ENCODE data around the gene POMT2. TPM values are rescaled to one million over a fixed set of nuclear protein-coding genes. Genes with fewer than 3 reads are reported as not detected.

Gene POMT2
- polyA plus RNA-seq, 1 of the 3 experiments (the other 2 are of a cell fraction) = 19.9 TPM

DNA sequence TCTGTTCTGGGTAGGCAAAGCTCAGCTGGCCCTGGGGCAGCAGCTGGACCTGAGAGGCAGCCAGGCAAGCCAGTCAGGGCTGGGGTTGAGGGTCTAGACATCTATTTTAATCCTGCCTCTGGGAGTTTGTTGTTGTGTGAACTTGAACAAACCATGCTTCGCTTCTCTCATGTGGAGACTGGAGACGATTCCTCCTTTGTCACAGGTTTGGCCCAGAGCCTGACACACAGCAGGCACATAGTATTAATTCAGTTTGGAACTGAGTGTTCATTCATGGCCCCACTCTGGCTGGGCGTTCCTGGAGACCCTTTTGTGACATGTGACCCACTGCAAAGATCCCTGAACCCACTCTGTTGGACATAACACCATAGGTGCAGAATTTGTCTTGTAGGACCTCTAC is 89.0 kb downstream of the POMT2 start:
- no peak overlapping the region for H2AFZ ChIP-seq (ENCODE audit: low read depth)
- H3K79me2 ChIP-seq (ENCODE audit: insufficient read depth) = no peaks in the 10 kb centered on the region
- ChIA-PET CTCF (interaction anchor here (0.7 kb wide), 1 partner anchor 164 kb away, joined by 3 read pairs; no protein-coding TSS in a partner anchor), POLR2A (no interaction called here)
- no peaks in the 10 kb centered on the region; a peak in 1 of 4 replicates for H3K4me1 ChIP-seq (ENCODE audit: control insufficient read depth in 1 of 2, insufficient read depth in 2 of 2, low read depth in 1 of 2, low read length in 1 of 2)
- no peaks in the 10 kb centered on the region for H3K36me3 ChIP-seq (replicated peaks in 1 of 2; ENCODE audit: control insufficient read depth in 1 of 2, insufficient read depth in 2 of 2, low read length in 1 of 2)
- no peak overlapping the region for H3K27ac ChIP-seq (ENCODE audit: low read depth in 2 of 2, low read length in 1 of 2)
- H3K4me2 ChIP-seq = no peak overlapping the region
- no peaks in the 10 kb centered on the region for H4K20me1 ChIP-seq (ENCODE audit: insufficient read depth)
- TF ChIP-seq RXRA (IDR thresholded peaks at IDR 0.05; ENCODE audit: borderline replicate concordance, low read depth) (no peak), RFX5 (IDR thresholded peaks at IDR 0.05; ENCODE audit: low read length) (no peak), CTCF (IDR thresholded peaks at IDR 0.05) (no peak), ZBTB33 (IDR thresholded peaks at IDR 0.05; ENCODE audit: borderline replicate concordance, low read depth) (no peak), NRF1 (IDR thresholded peaks at IDR 0.05; ENCODE audit: low read depth, low read length) (no peak), TAF1 (IDR thresholded peaks at IDR 0.05; ENCODE audit: borderline replicate concordance, low read depth, low read length) (no peak), SMC3 (IDR thresholded peaks at IDR 0.05; ENCODE audit: low read depth, low read length) (no peak), TEAD4 (IDR thresholded peaks at IDR 0.05; ENCODE audit: borderline replicate concordance, insufficient read depth) (no peak), POLR2AphosphoS5 (IDR thresholded peaks at IDR 0.05; ENCODE audit: low read depth, low read length) (no peak), FOXJ3 (CRISPR knock-in tag; IDR thresholded peaks at IDR 0.05) (no peak)
- TF ChIP-seq, protein P1, sequence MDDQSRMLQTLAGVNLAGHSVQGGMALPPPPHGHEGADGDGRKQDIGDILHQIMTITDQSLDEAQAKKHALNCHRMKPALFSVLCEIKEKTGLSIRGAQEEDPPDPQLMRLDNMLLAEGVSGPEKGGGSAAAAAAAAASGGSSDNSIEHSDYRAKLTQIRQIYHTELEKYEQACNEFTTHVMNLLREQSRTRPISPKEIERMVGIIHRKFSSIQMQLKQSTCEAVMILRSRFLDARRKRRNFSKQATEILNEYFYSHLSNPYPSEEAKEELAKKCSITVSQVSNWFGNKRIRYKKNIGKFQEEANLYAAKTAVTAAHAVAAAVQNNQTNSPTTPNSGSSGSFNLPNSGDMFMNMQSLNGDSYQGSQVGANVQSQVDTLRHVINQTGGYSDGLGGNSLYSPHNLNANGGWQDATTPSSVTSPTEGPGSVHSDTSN (IDR thresholded peaks at IDR 0.05) = no peak
- DNase-seq = no peak
- no peaks in the 10 kb centered on the region for H3K9me3 ChIP-seq
- H3K27me3 ChIP-seq (ENCODE audit: insufficient read depth) = no peaks in the 10 kb centered on the region
- no peaks in the 10 kb centered on the region for H3K9me2 ChIP-seq
- no peak overlapping the region for H3K9ac ChIP-seq
- H3F3A ChIP-seq (replicated peaks; ENCODE audit: insufficient read depth) = no peaks in the 10 kb centered on the region
- 32% methylated on average over 3 of the region's 3 CpGs for WGBS (ENCODE audit: low lambda C conversion rate)
- no peak overlapping the region for H3K4me3 ChIP-seq (ENCODE audit: low read depth in 2 of 2, low read length in 1 of 2)

GRCh38 chr14:77230914-77231313 is 89.8 kb downstream of the POMT2 start:
- H4K20me1 ChIP-seq (ENCODE audit: insufficient read depth) = no peaks in the 10 kb centered on the region
- H3K36me3 ChIP-seq (replicated peaks in 1 of 2; ENCODE audit: control insufficient read depth in 1 of 2, insufficient read depth in 2 of 2, low read length in 1 of 2) = no peaks in the 10 kb centered on the region
- no peak for DNase-seq
- no peaks in the 10 kb centered on the region for H3K79me2 ChIP-seq (ENCODE audit: insufficient read depth)
- no peaks in the 10 kb centered on the region; a peak in 1 of 4 replicates for H3K4me1 ChIP-seq (ENCODE audit: control insufficient read depth in 1 of 2, insufficient read depth in 2 of 2, low read depth in 1 of 2, low read length in 1 of 2)
- no peak overlapping the region for H3K9ac ChIP-seq
- POLR2A ChIA-PET = no interaction called here
- H3F3A ChIP-seq (replicated peaks; ENCODE audit: insufficient read depth) = no peaks in the 10 kb centered on the region
- H3K27me3 ChIP-seq (ENCODE audit: insufficient read depth) = peaks cover 3% of the 10 kb centered on the region; the same call in 1 of the 2 replicates
- no peaks in the 10 kb centered on the region for H3K9me2 ChIP-seq
- H3K27ac ChIP-seq (ENCODE audit: low read depth in 2 of 2, low read length in 1 of 2) = no peak overlapping the region
- TF ChIP-seq POLR2AphosphoS5 (IDR thresholded peaks at IDR 0.05; ENCODE audit: low read depth, low read length) (no peak), IRF3 (IDR thresholded peaks at IDR 0.05; ENCODE audit: low read depth, low read length) (no peak), MEF2A (IDR thresholded peaks at IDR 0.05; ENCODE audit: borderline replicate concordance, low read depth) (no peak), FOSL2 (IDR thresholded peaks at IDR 0.05; ENCODE audit: borderline replicate concordance, low read depth) (no peak), NFIC (IDR thresholded peaks at IDR 0.05; ENCODE audit: borderline replicate concordance) (no peak)
- H3K4me3 ChIP-seq (ENCODE audit: low read depth in 2 of 2, low read length in 1 of 2) = no peak overlapping the region
- H3K9me3 ChIP-seq = no peaks in the 10 kb centered on the region
- 17% methylated on average over 2 of the region's 2 CpGs for WGBS (ENCODE audit: low lambda C conversion rate)
- H3K4me2 ChIP-seq = no peak overlapping the region
- H2AFZ ChIP-seq (ENCODE audit: low read depth) = no peak overlapping the region
- CTCF ChIA-PET = interaction anchor here (1.5 kb wide), 1 partner anchor 78 kb away, joined by 3 read pairs; no protein-coding TSS in a partner anchor

Measured in SK-N-SH (cell line).